HG03039 (cell line): ENCODE data around the gene KANK4.
"Not testable (repeated sequence)": the region's sequence is repeated elsewhere in the genome, so short reads cannot be mapped to it uniquely, and the experiment has no call there.

Experiments
- ATAC-seq: cut with Tn5 transposase; IDR thresholded peaks from one replicate; pipeline ENCODE4 v1.9.1; 2021; ENCODE audit warnings: mild to moderate bottlenecking, moderate library complexity; ENCODE audit not compliant: unreplicated experiment

KANK4 gene

DNA sequence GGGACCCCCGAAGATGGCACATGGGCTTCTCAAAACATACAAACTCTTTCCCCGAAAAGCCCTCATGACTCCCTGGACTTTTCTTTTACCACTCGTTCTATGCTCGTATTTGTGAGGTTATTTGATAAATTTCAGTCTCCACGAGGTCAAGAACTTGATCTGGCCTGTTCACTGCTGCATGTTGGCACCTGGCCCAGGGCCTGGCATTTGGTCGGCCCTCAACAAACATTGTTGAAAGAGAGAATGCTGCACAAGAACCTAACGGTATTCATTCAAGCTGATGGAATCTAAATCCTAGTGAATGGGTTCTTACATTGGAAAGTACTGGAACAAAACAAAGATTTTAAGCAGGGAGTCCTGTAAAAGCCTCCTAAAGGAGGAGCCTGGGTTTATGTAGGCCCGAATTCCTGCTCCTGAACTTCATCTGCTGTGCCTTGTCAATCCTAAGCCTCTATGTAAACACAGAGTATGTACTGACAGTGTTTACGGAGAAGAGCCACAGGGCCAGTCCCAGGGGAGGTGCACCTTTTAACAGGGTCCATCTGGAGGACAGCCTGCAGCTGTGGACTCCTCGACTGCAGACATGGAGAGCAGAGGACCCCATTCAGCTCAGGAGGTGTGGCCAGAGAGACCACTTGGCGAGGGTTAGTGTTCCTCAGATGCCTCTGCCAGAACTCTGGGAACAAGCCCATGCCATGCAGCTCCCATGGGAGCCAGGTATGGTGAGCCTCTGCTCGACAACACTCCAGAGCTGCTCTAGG is 77.7 kb downstream of the KANK4 start:
- no peak for ATAC-seq

DNA sequence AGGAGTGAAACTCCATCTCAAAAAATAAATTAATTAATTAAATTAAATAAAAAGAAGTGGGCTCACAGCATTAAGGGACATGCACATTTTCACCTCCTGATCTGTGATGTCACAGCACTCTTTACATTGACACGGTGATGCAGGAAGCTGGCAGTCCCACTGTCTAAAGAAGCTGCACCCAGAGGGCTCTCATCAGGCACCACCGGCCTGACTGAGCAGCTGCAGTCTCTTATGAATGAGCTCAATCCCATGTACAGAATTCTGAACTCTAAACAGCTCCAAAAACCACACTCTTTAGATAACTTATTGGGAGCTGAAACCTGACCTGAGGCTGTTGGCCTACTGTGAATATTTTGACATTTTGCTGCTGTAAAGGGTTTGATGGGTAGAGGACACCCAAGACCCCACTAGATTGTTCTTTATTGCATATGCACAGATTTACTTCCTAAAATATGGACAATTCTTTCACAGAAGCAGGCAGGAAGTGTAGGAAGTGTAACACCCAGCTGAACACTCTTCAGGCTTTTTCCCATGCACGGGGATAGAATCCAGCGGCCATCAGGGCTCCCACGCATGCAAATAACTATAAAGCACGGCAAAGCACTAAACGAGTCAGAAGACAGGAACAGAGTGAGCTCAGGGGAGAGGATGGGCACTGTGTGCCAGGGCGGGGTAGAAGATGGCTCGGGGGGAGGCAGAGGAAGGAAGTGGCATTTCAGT is 78.4 kb downstream of the KANK4 start:
- no peak for ATAC-seq

DNA sequence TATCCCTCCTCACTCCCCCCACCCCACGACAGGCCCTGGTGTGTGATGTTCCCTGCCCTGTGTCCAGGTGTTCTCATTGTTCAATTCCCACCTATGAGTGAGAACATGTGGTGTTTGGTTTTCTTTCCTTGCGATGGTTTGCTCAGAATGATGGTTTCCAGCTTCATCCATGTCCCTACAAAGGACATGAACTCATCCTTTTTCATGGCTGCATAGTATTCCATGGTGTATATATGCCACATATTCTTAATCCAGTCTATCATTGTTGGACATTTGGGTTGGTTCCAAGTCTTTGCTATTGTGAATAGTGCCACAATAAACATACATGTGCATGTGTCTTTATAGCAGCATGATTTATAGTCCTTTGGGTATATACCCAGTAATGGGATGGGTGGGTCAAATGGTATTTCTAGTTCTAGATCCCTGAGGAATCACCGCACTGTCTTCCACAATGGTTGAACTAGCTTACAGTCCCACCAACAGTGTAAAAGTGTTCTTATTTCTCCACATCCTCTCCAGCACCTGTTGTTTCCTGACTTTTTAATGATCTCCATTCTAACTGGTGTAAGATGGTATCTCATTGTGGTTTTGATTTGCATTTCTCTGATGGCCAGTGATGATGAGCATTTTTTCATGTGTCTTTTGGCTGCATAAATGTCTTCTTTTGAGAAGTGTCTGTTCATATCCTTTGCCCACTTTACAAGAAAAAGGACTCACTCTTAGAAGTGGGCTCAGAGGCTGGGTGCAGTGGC is 79.4 kb downstream of the KANK4 start:
- not testable (repeated sequence) for ATAC-seq

GRCh38 chr1:62238507-62238906 is 80.7 kb downstream of the KANK4 start:
- no peak for ATAC-seq

- ATAC-seq: no peak
Measured at GRCh38 chr1:62237950-62238374, 81.3 kb downstream of the KANK4 start.

DNA sequence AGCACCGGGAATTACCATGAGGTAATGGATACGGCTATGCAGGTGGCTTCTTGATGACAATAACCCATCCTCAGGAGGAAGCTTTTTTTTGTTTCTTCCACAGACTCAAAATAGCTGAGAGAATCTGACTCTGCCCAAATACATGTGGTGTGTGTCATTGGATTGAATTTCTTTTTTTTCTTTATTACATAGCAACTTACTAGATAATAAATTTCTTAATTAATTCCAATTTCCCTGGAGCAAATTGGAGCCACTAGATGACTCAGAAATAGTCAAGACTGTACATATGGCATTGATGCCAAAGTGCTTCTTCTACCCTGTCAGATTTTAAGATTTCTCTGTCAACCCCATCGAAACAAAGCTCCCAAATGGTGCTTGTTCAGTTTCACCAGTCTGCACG is 81.9 kb downstream of the KANK4 start:
- no peak for ATAC-seq

- no peak for ATAC-seq
Measured at GRCh38 chr1:62235576-62235975, 83.7 kb downstream of the KANK4 start.

DNA sequence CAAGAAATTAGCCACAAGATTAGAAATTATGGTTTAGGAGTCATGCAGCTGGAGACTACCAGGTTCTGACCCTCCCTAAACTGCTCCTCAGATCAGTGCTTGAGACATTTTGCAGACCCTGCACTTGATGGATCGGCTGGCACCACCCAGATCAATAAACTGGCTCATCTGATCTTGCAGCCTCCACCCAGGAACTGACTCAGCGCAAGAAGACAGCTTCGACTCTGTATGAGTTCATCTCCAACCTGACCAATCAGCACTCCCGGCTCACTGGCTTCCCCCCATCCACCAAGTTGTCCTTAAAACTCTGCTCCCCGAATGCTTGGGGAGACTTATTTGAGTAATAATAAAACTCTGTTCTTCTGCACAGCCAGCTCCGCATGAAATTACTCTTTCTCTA is 84.5 kb downstream of the KANK4 start:
- no peak for ATAC-seq

DNA sequence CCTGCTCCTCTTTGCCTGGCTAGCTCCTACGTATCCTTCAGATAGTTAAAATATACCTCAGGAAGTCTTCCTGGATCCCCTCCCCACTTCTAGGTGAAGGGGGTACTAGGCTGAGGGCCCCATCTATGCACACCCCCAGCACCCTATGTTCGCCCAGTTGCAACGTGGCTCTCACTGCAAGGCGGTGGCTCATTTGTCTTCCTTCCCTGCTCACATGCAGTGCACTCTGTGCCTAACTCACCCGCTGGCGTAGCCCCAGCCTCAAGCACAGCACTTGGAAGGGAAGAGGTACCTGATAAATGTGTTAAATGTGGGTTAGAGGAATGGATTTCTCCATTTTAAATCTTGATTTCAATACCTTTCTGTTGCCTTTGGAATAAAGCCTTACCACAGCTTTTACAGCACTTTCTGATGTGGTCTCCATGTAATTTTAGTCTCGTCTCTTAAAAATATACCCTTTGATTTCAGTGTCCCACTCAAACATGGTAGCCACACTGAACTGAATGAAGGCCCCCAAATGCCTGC is 85.2 kb downstream of the KANK4 start:
- ATAC-seq: no peak

DNA sequence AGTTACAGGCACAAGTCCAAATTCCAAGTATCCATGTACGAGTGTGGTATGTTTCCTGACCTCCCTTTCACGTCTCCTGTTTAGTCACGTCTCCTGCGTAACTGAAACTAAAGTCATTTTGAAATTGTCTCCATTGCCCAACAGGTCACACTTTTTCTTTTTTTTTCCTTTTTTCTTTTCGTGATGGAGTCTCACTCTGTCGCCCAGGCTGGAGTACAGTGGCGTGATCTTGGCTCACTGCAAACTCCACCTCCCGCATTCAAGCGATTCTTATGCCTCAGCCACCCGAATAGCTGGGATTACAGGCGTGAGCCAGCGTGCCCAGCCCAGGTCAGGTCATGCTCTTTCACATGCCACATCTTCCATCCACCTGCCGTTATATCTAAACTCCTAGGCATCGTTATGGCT is 86.4 kb downstream of the KANK4 start:
- ATAC-seq: no peak

DNA sequence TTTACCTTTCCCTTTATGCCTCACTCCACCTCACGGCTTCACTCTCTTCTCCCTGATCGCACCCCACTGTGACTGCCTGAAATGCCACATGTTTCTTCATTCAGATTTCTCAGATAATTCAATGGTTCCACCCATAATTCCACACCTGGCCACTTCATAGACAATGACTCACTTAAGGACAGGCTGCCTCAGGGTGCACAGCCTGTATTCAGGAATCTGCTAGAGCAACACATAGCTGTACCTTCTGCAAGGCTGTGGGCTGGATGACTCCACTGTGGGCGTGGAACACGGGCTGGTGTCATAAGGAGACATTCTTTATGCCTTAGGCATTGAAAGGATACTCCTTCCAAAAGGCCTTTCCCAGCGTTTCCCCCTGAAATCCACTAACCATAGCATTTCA is 88.5 kb downstream of the KANK4 start:
- no peak for ATAC-seq

- ATAC-seq: no peak
Measured at GRCh38 chr1:62229932-62230331, 89.3 kb downstream of the KANK4 start.

GRCh38 chr1:62229468-62229867 is 89.8 kb downstream of the KANK4 start:
- ATAC-seq: no peak

DNA sequence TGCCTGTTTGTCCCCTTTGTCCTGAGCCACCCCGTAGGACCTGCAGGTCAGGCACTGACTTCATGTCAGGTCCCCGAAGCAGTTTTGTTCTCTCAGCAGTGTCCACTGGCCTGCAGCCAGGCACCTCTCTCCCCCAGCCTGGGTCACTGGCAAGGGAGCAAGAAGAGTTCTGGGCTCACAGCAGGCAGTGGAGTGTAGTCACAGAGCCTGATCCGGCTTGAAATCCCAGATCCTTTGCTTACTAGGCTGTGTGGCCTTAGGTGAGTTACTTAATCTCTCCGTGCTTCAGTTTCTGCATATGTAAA is 90.4 kb downstream of the KANK4 start:
- no peak for ATAC-seq

DNA sequence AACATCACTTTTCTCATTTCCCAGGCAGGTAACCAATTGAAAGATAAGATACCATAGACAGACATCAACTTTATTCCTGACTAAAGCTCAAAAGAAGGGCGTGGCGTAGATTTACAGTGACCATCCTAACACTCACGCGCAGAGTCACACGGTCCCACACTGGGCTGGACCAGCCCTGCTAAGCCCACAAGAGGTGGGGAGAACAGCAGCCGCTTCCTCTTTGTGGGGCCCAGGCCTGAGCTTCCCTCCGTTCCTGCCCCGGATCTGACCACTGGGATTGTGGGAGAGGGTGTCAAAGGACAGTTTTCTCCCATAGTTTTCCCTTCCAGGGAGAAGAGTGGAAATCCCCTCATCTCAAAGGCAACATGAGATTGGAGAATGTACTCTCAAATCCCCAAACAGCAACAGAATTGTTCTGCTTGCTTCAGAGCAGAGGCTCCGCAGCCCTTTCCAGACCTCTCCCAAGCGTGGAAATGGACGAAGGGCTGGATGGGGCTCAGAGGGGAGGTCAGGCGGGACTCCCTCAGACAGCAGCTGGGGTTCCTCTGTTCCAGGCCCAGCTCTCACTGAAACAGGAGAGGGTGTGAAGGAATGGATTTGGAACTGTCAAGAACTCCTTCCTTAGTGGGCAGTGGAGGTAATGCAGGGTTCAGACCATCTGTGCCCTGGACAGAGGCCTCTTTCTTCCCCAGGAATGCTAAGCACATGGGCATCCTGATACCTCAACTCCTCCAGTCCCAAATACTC is 90.9 kb downstream of the KANK4 start:
- no peak for ATAC-seq

DNA sequence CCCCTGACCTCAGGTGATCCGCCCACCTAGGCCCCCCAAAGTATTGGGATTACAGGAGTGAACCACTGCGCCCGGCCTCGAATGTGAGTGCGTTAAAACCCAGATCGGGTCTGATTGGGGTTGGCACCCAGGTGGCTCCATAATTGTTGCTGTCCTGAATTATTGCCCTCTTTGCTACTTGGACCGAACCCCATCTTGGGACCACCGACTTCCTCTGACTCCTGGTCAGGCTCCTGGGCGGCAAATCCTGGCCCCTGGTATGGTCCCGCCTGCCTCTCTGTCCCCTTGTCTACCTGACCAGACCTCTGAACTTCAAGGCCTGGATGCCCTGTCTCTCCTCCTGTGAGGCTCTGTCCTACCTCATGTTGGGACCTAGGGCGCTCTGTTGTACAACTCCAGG is 91.7 kb downstream of the KANK4 start:
- no peak for ATAC-seq

- ATAC-seq: no peak
Measured at GRCh38 chr1:62224182-62224581, 95.1 kb downstream of the KANK4 start.

GRCh38 chr1:62222321-62222720 is 96.9 kb downstream of the KANK4 start:
- ATAC-seq: no peak

- ATAC-seq: no peak
Measured at GRCh38 chr1:62221171-62221570, 98.1 kb downstream of the KANK4 start.

DNA sequence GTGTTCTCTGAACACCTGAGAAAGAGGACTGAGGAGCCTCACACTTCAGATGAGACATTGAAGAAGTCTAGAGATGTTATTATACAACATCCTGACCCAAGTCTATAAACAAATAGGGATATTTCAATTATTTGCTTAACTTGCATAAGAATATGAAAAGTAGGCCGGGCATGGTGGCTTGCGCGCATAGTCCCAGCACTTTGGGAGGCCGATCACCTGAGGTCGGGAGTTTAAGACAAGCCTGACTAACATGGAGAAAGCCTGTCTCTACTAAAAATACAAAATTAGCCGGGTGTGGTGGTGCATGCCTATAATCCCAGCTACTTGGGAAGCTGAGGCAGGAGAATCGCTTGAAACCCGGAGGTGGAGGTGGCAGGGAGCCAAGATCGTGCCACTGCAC is 98.8 kb downstream of the KANK4 start:
- ATAC-seq: not testable (repeated sequence)

DNA sequence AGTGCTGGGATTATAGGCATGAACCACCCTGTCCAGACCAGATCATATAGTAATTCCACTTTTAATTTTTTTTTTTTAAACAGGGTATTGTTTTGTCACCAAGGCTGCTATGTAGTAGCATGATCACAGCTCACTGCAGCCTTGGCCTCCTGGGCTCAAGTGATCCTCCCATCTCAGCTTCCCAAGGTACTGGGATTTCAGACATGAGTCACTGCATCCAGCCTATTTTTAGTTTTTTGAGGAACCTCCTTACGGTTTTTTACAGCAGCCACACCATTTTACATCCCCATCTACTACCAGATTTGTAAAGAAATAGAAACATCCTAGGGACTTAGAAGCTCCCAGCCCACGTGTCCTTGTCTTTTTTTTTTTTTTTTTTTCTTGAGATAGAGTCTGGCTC is 100.6 kb downstream of the KANK4 start:
- no peak for ATAC-seq
